ENCODE results near the gene MMD2. TPM values are rescaled to one million over a fixed set of nuclear protein-coding genes. Genes with fewer than 3 reads are reported as not detected.

The MMD2 gene
- polyA plus RNA-seq, 1 donor from 2014 or later = 0.40 TPM

GRCh38 chr7:4934419-4935025, 24.5 kb downstream of the MMD2 start:
- TF ChIP-seq CTCF (IDR thresholded peaks at IDR 0.05; ENCODE audit: poor library complexity, severe bottlenecking) (no peak), EP300 (conservative IDR thresholded peaks at IDR 0.05; ENCODE audit: poor library complexity, severe bottlenecking) (no peak), REST (IDR thresholded peaks at IDR 0.05; ENCODE audit: borderline replicate concordance) (no peak), POLR2AphosphoS5 (IDR thresholded peaks at IDR 0.05) (no peak), RAD21 (conservative IDR thresholded peaks at IDR 0.05) (no peak), SMC3 (conservative IDR thresholded peaks at IDR 0.05; ENCODE audit: poor library complexity) (no peak), TAF1 (IDR thresholded peaks at IDR 0.05; ENCODE audit: low read depth) (no peak), EZH2 (IDR thresholded peaks at IDR 0.05; ENCODE audit: borderline replicate concordance, insufficient read depth, low read length, poor library complexity, severe bottlenecking) (no peak), MXI1 (conservative IDR thresholded peaks at IDR 0.05; ENCODE audit: poor library complexity, severe bottlenecking) (no peak)
- no peaks in the 10 kb centered on the region for H3K36me3 ChIP-seq (ENCODE audit: insufficient read depth, low read length)
- H3K9ac ChIP-seq (ENCODE audit: low read length) = no peak overlapping the region
- H3K27ac ChIP-seq (ENCODE audit: low read length) = no peak overlapping the region
- no peaks in the 10 kb centered on the region for H3K79me2 ChIP-seq (replicated peaks; ENCODE audit: insufficient read depth, low read length)
- no peak overlapping the region for H3K4me2 ChIP-seq (ENCODE audit: low read length)
- no peaks in the 10 kb centered on the region for H4K20me1 ChIP-seq (ENCODE audit: insufficient read depth)
- no peak overlapping the region for H2AFZ ChIP-seq (ENCODE audit: low read depth, low read length)
- no peaks in the 10 kb centered on the region for H3K27me3 ChIP-seq (ENCODE audit: insufficient read depth, low read depth, low read length)
- H3F3A ChIP-seq (ENCODE audit: insufficient read depth, low read length, poor library complexity, severe bottlenecking) = no peaks in the 10 kb centered on the region
- H3K9me2 ChIP-seq (ENCODE audit: insufficient read depth, low read length) = no peaks in the 10 kb centered on the region
- H3K9me3 ChIP-seq (ENCODE audit: low read length) = no peaks in the 10 kb centered on the region
- no peak overlapping the region for H3K4me3 ChIP-seq (ENCODE audit: low read length)

- Histone ChIP-seq H2AFZ (ENCODE audit: low read depth, low read length) (no peak overlapping the region), H3F3A (ENCODE audit: insufficient read depth, low read length, poor library complexity, severe bottlenecking) (no peaks in the 10 kb centered on the region), H3K79me2 (replicated peaks; ENCODE audit: insufficient read depth, low read length) (no peaks in the 10 kb centered on the region), H3K27ac (ENCODE audit: low read length) (no peak overlapping the region), H3K27me3 (ENCODE audit: insufficient read depth, low read depth, low read length) (no peaks in the 10 kb centered on the region), H3K9me2 (ENCODE audit: insufficient read depth, low read length) (no peaks in the 10 kb centered on the region), H4K20me1 (ENCODE audit: insufficient read depth) (no peaks in the 10 kb centered on the region), H3K4me3 (ENCODE audit: low read length) (no peak overlapping the region), H3K9ac (ENCODE audit: low read length) (no peak overlapping the region), H3K4me2 (ENCODE audit: low read length) (no peak overlapping the region), H3K9me3 (ENCODE audit: low read length) (no peaks in the 10 kb centered on the region), H3K36me3 (ENCODE audit: insufficient read depth, low read length) (no peaks in the 10 kb centered on the region)
- TF ChIP-seq POLR2AphosphoS5 (IDR thresholded peaks at IDR 0.05) (no peak), RAD21 (conservative IDR thresholded peaks at IDR 0.05) (no peak), EP300 (conservative IDR thresholded peaks at IDR 0.05; ENCODE audit: poor library complexity, severe bottlenecking) (no peak), TAF1 (IDR thresholded peaks at IDR 0.05; ENCODE audit: low read depth) (no peak), EZH2 (IDR thresholded peaks at IDR 0.05; ENCODE audit: borderline replicate concordance, insufficient read depth, low read length, poor library complexity, severe bottlenecking) (no peak), CTCF (IDR thresholded peaks at IDR 0.05; ENCODE audit: poor library complexity, severe bottlenecking) (no peak), SMC3 (conservative IDR thresholded peaks at IDR 0.05; ENCODE audit: poor library complexity) (no peak), REST (IDR thresholded peaks at IDR 0.05; ENCODE audit: borderline replicate concordance) (no peak), MXI1 (conservative IDR thresholded peaks at IDR 0.05; ENCODE audit: poor library complexity, severe bottlenecking) (no peak)
These were observed 27.0 kb downstream of the MMD2 start for GRCh38 chr7:4931943-4932342.

Data from neural cell (in vitro differentiated cells).